Activated T-cell treated with anti-CD3 and anti-CD28 coated beads, Interleukin-2, amount 50 U/mL, for 72 hours (primary cell): Measurements from ENCODE around the gene CDH4. TPM values are rescaled to one million over a fixed set of nuclear protein-coding genes. Genes with fewer than 3 reads are reported as not detected.

Experiments used
- ATAC-seq, 2 donors: fragments of 150-1000 bp; cut with Tn5 transposase; replicated peaks in 1 of 2; 2 replicates each; pipeline ENCODE4 v1.10.0; 2021; ENCODE audit warnings: moderate library complexity in 2 of 2, mild to moderate bottlenecking in 1 of 2
- DNase-seq, 2 donors: peaks; one replicate each; pipeline ENCODE4 v3.0.0; 2021 to 2022; ENCODE audit warnings: mixed read lengths in 1 of 2
- H3K27ac Mint-ChIP-seq: one replicate; pipeline ENCODE4 v1.8.0; 2022; ENCODE audit warnings: mild to moderate bottlenecking, moderate library complexity, mixed read lengths
- H3K27me3 Mint-ChIP-seq: one replicate; pipeline ENCODE4 v1.8.0; 2022; ENCODE audit warnings: low read depth, mixed read lengths
- H3K36me3 Mint-ChIP-seq, 2 donors: one replicate each; pipeline ENCODE4 v1.8.0; 2022; ENCODE audit warnings: mixed read lengths in 2 of 2, mild to moderate bottlenecking in 1 of 2; ENCODE audit not compliant: insufficient read depth in 2 of 2
- H3K4me1 Mint-ChIP-seq: one replicate; pipeline ENCODE4 v1.8.0; 2022; ENCODE audit warnings: low read depth, mixed read lengths
- H3K4me3 Mint-ChIP-seq, 2 donors: one replicate each; pipeline ENCODE4 v1.8.0; 2022; ENCODE audit warnings: mild to moderate bottlenecking in 2 of 2, mixed read lengths in 2 of 2, moderate library complexity in 2 of 2
- H3K9me3 Mint-ChIP-seq, 2 donors: one replicate each; pipeline ENCODE4 v1.8.0; 2022; ENCODE audit warnings: mixed read lengths in 2 of 2
- total RNA-seq, 2 donors: library from RNA; stranded (reverse); gene quantifications; one replicate each; pipeline ENCODE4 v1.2.3, GENCODE V29; 2022

The CDH4 gene
- total RNA-seq, 2 donors from 2014 or later = 0.17 to 0.35 TPM

DNA sequence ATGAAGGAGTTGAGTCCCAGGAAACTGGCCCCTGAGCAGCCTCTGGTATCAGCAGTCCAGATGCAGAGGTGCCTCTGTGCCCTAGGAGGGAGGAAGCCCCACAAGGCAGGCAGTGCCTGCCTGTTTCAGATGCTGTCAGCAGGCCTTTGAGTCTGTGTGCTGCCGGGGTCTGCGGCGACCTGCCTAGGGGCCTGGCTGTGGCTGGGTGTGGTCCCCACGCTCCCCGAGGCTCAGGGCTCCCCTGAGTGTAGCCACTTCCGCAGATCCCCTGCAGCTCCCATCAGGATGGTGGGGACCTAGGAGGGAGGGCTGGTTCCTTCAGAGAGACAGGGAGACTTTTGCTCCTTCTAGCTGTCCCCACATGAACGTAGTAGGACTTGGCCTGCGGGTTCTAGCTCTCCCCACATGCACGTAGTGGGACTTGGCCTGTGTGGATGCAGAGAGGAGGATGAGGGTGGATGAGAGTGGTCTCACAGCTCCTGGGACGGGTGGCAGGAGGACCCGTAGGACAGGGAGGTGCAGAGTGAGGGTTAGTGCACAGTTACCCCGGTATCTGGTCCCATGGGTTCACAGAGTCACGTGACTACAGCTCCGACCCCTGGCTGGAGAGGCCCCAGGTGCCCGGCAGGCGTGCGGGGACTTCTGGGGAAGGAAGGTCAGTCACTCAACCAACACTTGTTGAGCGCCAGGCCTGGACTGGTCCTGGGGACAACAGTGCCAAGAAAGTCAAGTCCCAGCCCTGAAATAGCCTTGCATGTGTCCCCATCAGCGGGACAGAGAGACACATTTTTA lies 41.0 kb downstream of the CDH4 start:
- Mint-ChIP-seq H3K36me3 (no peaks in the 10 kb centered on the region), H3K4me3 (no peak overlapping the region), H3K4me1 (no peaks in the 10 kb centered on the region), H3K9me3 (no peaks in the 10 kb centered on the region), H3K27ac (no peak overlapping the region), H3K27me3 (no peaks in the 10 kb centered on the region)
- DNase-seq (no peak), ATAC-seq (no peak)

DNA sequence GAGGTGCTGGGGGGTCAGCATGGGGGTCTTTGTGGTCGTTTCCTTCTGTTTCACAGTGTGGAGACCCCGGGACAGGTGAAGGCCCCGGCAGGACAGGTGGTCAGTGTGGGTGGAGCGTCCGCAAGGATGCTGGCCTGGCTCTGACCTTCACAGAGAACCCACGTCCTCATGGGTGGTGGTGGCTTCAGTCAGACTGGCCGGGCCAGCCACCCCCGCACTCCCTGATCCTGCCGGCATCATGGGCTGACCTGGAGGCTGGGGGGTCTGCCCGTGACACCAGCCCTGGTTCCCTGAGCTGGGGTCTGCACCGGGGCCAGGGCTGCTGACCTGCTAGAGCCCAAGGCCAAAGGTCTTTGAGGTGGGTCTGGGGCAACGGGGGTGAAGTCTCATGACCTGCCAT lies 41.9 kb downstream of the CDH4 start:
- Mint-ChIP-seq H3K27me3 (no peaks in the 10 kb centered on the region), H3K4me3 (no peak overlapping the region), H3K36me3 (no peaks in the 10 kb centered on the region), H3K9me3 (no peaks in the 10 kb centered on the region), H3K27ac (no peak overlapping the region), H3K4me1 (no peaks in the 10 kb centered on the region)
- DNase-seq (no peak), ATAC-seq (no peak)

GRCh38 chr20:61295249-61295648 lies 43.2 kb downstream of the CDH4 start:
- no peaks in the 10 kb centered on the region for H3K36me3 Mint-ChIP-seq

DNA sequence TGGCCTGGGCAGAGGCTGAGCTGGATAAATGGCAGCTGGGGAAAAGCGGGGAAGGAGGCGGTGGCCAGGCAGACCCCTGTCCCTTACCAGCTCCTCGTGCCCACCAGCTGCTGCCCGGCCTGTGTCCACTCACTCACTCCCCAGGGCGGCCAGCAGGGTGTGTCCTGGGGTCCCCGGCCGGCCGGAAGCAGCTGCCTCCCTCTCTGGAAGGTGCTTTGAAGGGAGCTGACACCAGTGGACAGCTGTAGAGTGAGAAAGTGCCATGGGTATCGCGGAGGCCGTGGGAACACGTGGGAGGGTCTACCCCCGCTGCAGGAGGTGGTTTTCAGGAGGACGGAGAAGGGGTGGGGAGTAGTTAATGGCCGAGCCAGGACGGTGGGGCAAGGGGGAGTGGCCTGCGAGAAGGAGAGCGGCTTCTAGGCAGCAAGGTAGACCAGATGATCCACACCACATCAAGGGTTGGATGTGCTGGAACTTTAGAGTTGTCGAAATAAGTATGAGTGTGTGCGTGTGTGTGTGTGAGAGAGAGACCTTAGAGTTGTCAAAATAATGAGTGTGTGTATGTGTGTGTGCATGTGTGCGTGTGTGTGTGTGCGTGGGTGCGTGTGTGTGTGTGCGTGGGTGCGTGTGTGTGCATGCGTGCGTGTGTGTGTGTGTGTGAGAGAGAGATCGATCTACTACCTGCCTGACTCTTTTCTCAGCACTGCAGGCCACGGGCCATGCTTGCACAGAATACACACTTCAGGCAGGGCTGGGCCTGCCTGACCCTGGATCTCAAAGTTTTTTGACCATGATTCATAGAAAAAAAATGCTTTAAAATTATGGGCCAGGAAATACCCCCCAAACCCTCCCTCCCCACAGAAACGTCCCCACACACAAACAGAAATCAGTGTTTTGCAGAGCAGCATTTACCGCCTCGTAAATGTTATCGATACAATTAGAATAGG lies 43.9 kb downstream of the CDH4 start:
- Mint-ChIP-seq H3K4me1 (no peaks in the 10 kb centered on the region), H3K36me3 (no peaks in the 10 kb centered on the region), H3K4me3 (no peak overlapping the region), H3K9me3 (no peaks in the 10 kb centered on the region), H3K27me3 (no peaks in the 10 kb centered on the region), H3K27ac (no peak overlapping the region)
- ATAC-seq (no peak), DNase-seq (no peak)

More at GRCh38 chr20:61295249-61295648, 43.2 kb downstream of the CDH4 start:
- no peak overlapping the region for H3K27ac Mint-ChIP-seq
- H3K4me1 Mint-ChIP-seq = no peaks in the 10 kb centered on the region
- H3K4me3 Mint-ChIP-seq = no peak overlapping the region
- no peaks in the 10 kb centered on the region for H3K27me3 Mint-ChIP-seq
- ATAC-seq = no peak
- H3K9me3 Mint-ChIP-seq = no peaks in the 10 kb centered on the region
- DNase-seq = no peak

- H3K27ac Mint-ChIP-seq = no peak overlapping the region
- DNase-seq (no peak), ATAC-seq (no peak)
- H3K4me3 Mint-ChIP-seq = no peak overlapping the region
- H3K36me3 Mint-ChIP-seq = no peaks in the 10 kb centered on the region
- H3K9me3 Mint-ChIP-seq = no peaks in the 10 kb centered on the region
- H3K4me1 Mint-ChIP-seq = no peaks in the 10 kb centered on the region
- no peaks in the 10 kb centered on the region for H3K27me3 Mint-ChIP-seq
Measured at GRCh38 chr20:61296629-61297019, 44.6 kb downstream of the CDH4 start.

GRCh38 chr20:61297491-61297890 lies 45.4 kb downstream of the CDH4 start:
- Mint-ChIP-seq H3K36me3 (no peaks in the 10 kb centered on the region), H3K4me3 (no peak overlapping the region), H3K4me1 (no peaks in the 10 kb centered on the region), H3K27me3 (no peaks in the 10 kb centered on the region), H3K9me3 (no peaks in the 10 kb centered on the region), H3K27ac (no peak overlapping the region)
- DNase-seq (no peak), ATAC-seq (no peak)

DNA sequence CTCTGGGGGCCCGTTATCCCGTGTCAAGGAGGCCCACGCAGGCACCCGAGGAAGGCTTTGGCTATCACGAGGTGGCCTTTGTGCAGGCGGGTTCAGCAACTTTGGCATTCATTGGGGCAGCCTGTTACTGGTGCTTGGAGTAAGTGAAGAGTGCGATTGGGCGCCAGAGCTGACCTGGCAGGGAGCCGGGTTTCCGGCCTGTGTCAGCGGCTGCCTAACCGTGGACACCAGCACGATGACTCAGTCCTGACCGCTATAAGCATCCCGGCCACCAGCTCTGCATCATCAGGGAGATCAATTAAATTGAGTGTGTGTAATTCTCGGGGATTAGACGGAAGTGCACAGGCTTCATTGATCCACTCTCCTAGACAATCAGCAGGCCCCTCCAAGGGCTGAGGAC lies 45.9 kb downstream of the CDH4 start:
- Mint-ChIP-seq H3K36me3 (no peaks in the 10 kb centered on the region), H3K27me3 (no peaks in the 10 kb centered on the region), H3K9me3 (no peaks in the 10 kb centered on the region), H3K27ac (no peak overlapping the region), H3K4me1 (no peaks in the 10 kb centered on the region), H3K4me3 (no peak overlapping the region)
- DNase-seq = no peak
- no peak for ATAC-seq

- no peak overlapping the region for H3K27ac Mint-ChIP-seq
- no peak for ATAC-seq
- H3K4me3 Mint-ChIP-seq = no peak overlapping the region
- H3K27me3 Mint-ChIP-seq = no peaks in the 10 kb centered on the region
- no peaks in the 10 kb centered on the region for H3K9me3 Mint-ChIP-seq
- DNase-seq = no peak
- H3K36me3 Mint-ChIP-seq = no peaks in the 10 kb centered on the region
- H3K4me1 Mint-ChIP-seq = no peaks in the 10 kb centered on the region
Measured at GRCh38 chr20:61298661-61299060, 46.6 kb downstream of the CDH4 start.

DNA sequence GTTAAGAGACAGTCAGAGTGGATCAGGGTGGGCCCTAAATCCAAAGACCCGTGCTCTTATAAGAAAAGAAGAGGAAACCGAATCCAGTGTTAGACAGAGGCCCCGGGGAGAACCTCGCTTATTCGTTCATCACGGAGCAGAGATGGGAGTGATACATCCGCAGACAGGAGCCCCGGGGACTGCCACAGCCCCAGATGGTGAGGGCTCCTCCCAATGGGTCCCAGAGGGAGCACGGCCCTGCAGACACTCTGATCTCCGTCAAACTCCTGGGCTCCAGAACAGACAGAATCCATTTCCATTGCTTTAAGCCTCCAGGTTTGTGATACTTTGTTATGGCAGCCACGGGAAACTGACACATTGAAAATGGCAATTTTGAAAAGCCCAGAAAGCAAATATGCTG lies 47.0 kb downstream of the CDH4 start:
- Mint-ChIP-seq H3K36me3 (no peaks in the 10 kb centered on the region), H3K9me3 (no peaks in the 10 kb centered on the region), H3K27ac (no peak overlapping the region), H3K4me3 (no peak overlapping the region), H3K4me1 (no peaks in the 10 kb centered on the region), H3K27me3 (no peaks in the 10 kb centered on the region)
- no peak for ATAC-seq
- DNase-seq = no peak

DNA sequence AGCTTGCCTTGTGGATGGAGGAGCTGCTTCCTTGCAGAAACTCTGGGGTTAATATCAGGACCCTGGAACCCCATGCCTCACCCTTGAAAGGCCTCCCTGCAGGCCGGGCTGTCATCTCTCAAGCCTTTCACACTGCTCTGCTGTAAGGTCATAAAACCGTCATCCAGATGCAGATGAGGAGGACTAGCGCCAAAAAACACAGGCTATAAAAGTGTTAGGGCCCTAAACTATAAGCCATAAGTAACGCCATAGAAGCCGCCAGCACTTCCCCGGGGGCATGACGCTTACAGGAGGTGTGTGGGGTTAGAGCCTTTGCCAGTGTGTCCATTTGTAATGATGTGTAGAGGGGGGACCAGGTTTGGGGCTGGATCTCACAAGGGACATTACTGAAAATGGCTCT lies 47.6 kb downstream of the CDH4 start:
- DNase-seq (no peak), ATAC-seq (no peak)
- Mint-ChIP-seq H3K4me3 (no peak overlapping the region), H3K27me3 (no peaks in the 10 kb centered on the region), H3K27ac (no peak overlapping the region), H3K4me1 (no peaks in the 10 kb centered on the region), H3K36me3 (no peaks in the 10 kb centered on the region), H3K9me3 (no peaks in the 10 kb centered on the region)

GRCh38 chr20:61300293-61300692 lies 48.2 kb downstream of the CDH4 start:
- DNase-seq (no peak), ATAC-seq (no peak)
- H3K4me3 Mint-ChIP-seq = no peak overlapping the region
- no peaks in the 10 kb centered on the region for H3K27me3 Mint-ChIP-seq
- no peak overlapping the region for H3K27ac Mint-ChIP-seq
- no peaks in the 10 kb centered on the region for H3K36me3 Mint-ChIP-seq
- H3K4me1 Mint-ChIP-seq = no peaks in the 10 kb centered on the region
- no peaks in the 10 kb centered on the region for H3K9me3 Mint-ChIP-seq

DNA sequence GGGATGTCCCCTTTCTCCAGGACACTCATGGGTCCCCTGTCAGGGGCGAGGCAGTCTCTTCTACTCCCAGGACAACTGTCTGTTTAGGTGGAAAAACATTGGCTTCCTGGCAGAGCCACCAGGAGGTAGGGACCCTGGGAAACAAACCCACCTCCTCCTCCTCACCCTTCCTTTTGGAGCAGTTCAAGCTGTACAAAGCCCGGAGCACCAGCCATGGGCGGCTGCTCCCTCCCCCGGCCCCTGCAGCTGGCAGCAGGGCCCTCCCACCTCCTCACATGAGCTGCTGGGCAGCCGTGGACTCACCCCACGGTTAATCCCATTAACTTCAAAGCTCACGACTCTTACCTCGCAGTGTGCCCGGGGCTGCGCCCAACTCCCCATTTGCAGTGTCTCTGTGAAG lies 48.6 kb downstream of the CDH4 start:
- Mint-ChIP-seq H3K27me3 (no peaks in the 10 kb centered on the region), H3K9me3 (no peaks in the 10 kb centered on the region), H3K4me1 (no peaks in the 10 kb centered on the region), H3K36me3 (no peaks in the 10 kb centered on the region), H3K27ac (no peak overlapping the region), H3K4me3 (no peak overlapping the region)
- no peak for DNase-seq
- no peak for ATAC-seq

- Mint-ChIP-seq H3K4me1 (no peaks in the 10 kb centered on the region), H3K4me3 (no peak overlapping the region), H3K9me3 (no peaks in the 10 kb centered on the region), H3K27ac (no peak overlapping the region), H3K36me3 (no peaks in the 10 kb centered on the region), H3K27me3 (no peaks in the 10 kb centered on the region)
- DNase-seq (no peak), ATAC-seq (no peak)
Measured at GRCh38 chr20:61301711-61302525, 49.9 kb downstream of the CDH4 start.
